ENCODE data around the gene NEMP2. TPM values are rescaled to one million over a fixed set of nuclear protein-coding genes. Genes with fewer than 3 reads are reported as not detected.
A peak's percentile ranks its signal among the peaks of the same experiment; 100 is the strongest.

The NEMP2 gene
- total RNA-seq, 1 experiment from 2014 or later: 16.9 TPM

DNA sequence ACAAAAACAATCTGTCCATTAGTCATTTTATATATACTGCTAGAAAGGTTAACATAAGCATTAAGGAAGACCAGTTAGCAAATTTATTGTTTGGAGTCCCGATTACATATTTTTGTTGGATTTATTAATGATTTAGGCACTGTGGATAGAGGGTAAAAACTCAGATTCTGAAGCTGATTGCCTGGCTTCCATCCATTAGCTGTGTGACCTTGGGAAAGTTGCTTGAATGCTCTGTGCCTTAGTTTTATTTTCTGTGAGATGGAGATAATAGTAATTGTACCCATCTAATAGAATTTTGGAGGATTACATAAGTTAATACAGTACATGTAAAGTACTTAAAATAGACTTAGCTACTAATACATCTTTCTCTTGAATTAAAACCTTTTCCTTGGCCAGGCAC, 36.3 kb upstream of the NEMP2 start:
- DNase-seq (ENCODE audit: low read depth in 1 of 2, low spot score in 2 of 2): no peak
- Histone ChIP-seq H3K36me3 (no peaks in the 10 kb centered on the region), H3K27ac (no peak overlapping the region), H3K4me3 (no peak overlapping the region), H3K9me3 (replicated peaks) (no peaks in the 10 kb centered on the region), H3K4me1 (replicated peaks) (peaks cover 12% of the 10 kb centered on the region), H3K27me3 (replicated peaks) (no peaks in the 10 kb centered on the region)

GRCh38 chr2:190569994-190570755, 35.7 kb upstream of the NEMP2 start:
- peaks cover 12% of the 10 kb centered on the region for H3K4me1 ChIP-seq (replicated peaks)
- no peak overlapping the region for H3K27ac ChIP-seq
- H3K4me3 ChIP-seq: no peak overlapping the region
- H3K27me3 ChIP-seq (replicated peaks): no peaks in the 10 kb centered on the region
- no peak for DNase-seq (ENCODE audit: low read depth in 1 of 2, low spot score in 2 of 2)
- no peaks in the 10 kb centered on the region for H3K36me3 ChIP-seq
- H3K9me3 ChIP-seq (replicated peaks): no peaks in the 10 kb centered on the region

DNA sequence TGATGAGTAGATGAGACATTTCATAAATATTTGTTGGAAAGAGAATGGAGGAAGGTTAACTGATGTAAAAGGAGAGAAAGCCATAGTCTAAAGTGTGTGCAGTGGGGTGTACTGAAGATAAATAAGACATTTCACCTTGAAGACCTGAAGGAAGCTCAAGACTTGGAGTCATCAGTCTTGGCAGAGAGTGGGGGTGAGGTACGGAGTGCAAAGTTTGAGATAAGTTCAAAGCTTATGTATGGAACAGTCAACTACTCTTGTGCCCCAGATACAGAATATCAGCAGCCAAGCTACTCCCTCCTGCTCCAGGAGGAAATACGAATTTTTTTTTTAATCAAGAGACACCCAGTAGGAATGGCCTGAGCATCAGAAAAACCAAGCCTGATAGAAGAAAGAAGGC, 30.3 kb upstream of the NEMP2 start:
- no peak for DNase-seq (ENCODE audit: low read depth in 1 of 2, low spot score in 2 of 2)
- Histone ChIP-seq H3K4me1 (replicated peaks) (no peaks in the 10 kb centered on the region), H3K27ac (no peak overlapping the region), H3K36me3 (no peaks in the 10 kb centered on the region), H3K27me3 (replicated peaks) (no peaks in the 10 kb centered on the region), H3K9me3 (replicated peaks) (no peaks in the 10 kb centered on the region), H3K4me3 (no peak overlapping the region)

- no peaks in the 10 kb centered on the region for H3K36me3 ChIP-seq
- no peaks in the 10 kb centered on the region for H3K9me3 ChIP-seq (replicated peaks)
- H3K27me3 ChIP-seq (replicated peaks): no peaks in the 10 kb centered on the region
- no peak overlapping the region for H3K4me3 ChIP-seq
- no peak for DNase-seq (ENCODE audit: low read depth in 1 of 2, low spot score in 2 of 2)
- H3K27ac ChIP-seq: no peak overlapping the region
- H3K4me1 ChIP-seq (replicated peaks): no peaks in the 10 kb centered on the region
These were observed 29.1 kb upstream of the NEMP2 start for GRCh38 chr2:190563646-190564045.

DNA sequence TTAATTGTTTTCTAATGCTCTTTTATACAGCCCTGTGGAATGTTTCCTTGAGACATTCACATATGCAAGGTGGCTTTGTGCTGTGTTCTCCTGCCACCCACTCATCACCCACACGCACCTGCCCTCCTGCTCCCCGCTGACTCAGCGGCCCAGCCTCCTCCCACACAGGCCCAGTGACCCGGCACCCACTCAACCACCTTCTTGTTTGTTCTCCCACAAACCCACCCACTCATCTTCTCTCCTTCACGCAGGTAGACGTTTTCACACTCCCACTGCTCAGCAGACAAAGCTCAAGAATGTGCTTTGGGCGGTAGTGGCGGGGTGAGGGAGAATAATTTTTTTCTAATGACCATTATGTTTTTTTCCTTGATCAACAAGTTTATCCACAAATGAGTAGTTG, 28.6 kb upstream of the NEMP2 start:
- no peak overlapping the region for H3K27ac ChIP-seq
- no peaks in the 10 kb centered on the region for H3K4me1 ChIP-seq (replicated peaks)
- no peaks in the 10 kb centered on the region for H3K9me3 ChIP-seq (replicated peaks)
- H3K36me3 ChIP-seq: no peaks in the 10 kb centered on the region
- no peaks in the 10 kb centered on the region for H3K27me3 ChIP-seq (replicated peaks)
- DNase-seq (ENCODE audit: low read depth in 1 of 2, low spot score in 2 of 2): no peak
- H3K4me3 ChIP-seq: no peak overlapping the region

- Histone ChIP-seq H3K9me3 (replicated peaks) (no peaks in the 10 kb centered on the region), H3K36me3 (no peaks in the 10 kb centered on the region), H3K27ac (no peak overlapping the region), H3K27me3 (replicated peaks) (no peaks in the 10 kb centered on the region), H3K4me1 (replicated peaks) (no peaks in the 10 kb centered on the region), H3K4me3 (no peak overlapping the region)
- no peak for DNase-seq (ENCODE audit: low read depth in 1 of 2, low spot score in 2 of 2)
These were observed 27.6 kb upstream of the NEMP2 start for GRCh38 chr2:190562121-190562520.

DNA sequence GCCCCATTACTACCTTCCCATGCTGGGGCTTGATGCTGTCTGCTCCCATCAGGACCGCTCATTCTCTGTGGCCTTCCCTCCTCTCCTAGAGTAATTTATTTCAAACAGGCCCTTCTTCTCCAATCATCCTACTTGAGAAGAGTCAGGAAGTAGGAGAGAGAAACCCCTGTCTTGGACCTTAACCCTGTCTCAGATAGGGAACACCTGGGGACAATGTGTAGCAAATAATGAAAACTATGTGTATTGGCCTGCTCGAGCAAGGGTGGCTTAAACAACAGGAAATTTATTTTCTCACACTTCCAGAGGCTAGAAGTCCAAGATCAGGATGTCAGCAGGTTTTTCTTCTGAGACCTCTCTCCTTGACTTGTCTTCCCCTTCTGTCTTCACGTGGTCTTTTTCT, 26.6 kb upstream of the NEMP2 start:
- no peak overlapping the region for H3K27ac ChIP-seq
- no peaks in the 10 kb centered on the region for H3K4me1 ChIP-seq (replicated peaks)
- no peak overlapping the region for H3K4me3 ChIP-seq
- no peaks in the 10 kb centered on the region for H3K36me3 ChIP-seq
- H3K27me3 ChIP-seq (replicated peaks): no peaks in the 10 kb centered on the region
- no peak for DNase-seq (ENCODE audit: low read depth in 1 of 2, low spot score in 2 of 2)
- no peaks in the 10 kb centered on the region for H3K9me3 ChIP-seq (replicated peaks)

DNA sequence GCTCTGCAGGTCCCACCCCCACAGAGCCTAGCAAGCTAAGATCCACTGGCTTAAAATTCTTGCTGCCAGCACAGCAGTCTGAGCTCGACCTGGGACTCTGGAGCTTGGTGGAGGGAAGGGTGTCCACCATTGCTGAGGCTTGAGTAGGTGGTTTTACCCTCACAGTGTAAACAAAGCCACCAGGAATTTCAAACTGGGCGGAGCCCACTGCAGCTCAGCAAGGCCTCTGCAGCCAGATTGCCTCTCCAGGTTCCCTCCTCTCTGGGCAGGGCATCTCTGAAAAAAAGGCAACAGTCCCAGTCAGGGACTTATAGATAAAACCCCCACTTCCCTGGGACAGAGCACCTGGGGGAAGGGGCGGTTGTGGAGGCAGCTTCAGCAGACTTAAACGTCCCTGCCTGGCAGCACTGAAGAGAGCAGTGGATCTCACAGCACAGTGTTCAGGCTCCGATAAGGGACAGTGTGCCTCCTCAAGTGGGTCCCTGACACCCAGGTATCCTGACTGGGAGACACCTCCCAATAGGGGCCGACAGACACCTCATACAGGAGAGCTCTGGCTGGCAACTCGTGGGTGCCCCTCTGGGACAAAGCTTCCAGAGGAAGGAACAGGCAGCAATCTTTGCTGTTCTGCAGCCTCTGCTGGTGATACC, 20.0 kb upstream of the NEMP2 start:
- no peak for DNase-seq (ENCODE audit: low read depth in 1 of 2, low spot score in 2 of 2)
- Histone ChIP-seq H3K9me3 (replicated peaks) (no peaks in the 10 kb centered on the region; the same call in 1 of the 2 replicates), H3K27ac (no peak overlapping the region), H3K27me3 (replicated peaks) (no peaks in the 10 kb centered on the region), H3K4me3 (no peak overlapping the region), H3K36me3 (no peaks in the 10 kb centered on the region), H3K4me1 (replicated peaks) (no peaks in the 10 kb centered on the region)

DNA sequence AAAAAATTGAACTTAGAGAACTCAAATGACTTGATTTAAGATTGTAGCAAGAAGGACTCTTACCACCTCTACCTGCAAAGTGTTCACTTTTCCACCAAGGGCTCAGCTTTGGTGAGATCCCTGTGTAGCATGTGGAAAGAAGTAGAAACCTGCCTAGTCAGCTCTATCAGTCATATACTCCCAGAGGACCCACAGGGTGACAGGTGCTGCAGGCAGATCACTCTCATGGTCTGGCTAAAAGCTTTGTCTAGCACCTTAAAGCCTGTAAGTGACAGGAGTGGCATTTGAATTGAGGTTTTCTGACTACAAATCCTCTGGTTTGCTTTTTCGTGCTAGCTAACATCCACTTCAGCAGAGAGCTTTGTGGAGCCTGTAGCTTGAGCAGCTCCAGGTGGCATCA, 18.7 kb upstream of the NEMP2 start:
- H3K27me3 ChIP-seq (replicated peaks): no peaks in the 10 kb centered on the region
- H3K9me3 ChIP-seq (replicated peaks): no peaks in the 10 kb centered on the region; the same call in 1 of the 2 replicates
- no peak for DNase-seq (ENCODE audit: low read depth in 1 of 2, low spot score in 2 of 2)
- no peak overlapping the region for H3K27ac ChIP-seq
- H3K36me3 ChIP-seq: no peaks in the 10 kb centered on the region
- H3K4me3 ChIP-seq: no peak overlapping the region
- H3K4me1 ChIP-seq (replicated peaks): no peaks in the 10 kb centered on the region

- DNase-seq (ENCODE audit: low read depth in 1 of 2, low spot score in 2 of 2): no peak
- no peaks in the 10 kb centered on the region for H3K27me3 ChIP-seq (replicated peaks)
- H3K36me3 ChIP-seq: no peaks in the 10 kb centered on the region
- no peaks in the 10 kb centered on the region; the same call in 1 of the 2 replicates for H3K9me3 ChIP-seq (replicated peaks)
- H3K4me3 ChIP-seq: no peak overlapping the region
- H3K27ac ChIP-seq: no peak overlapping the region
- H3K4me1 ChIP-seq (replicated peaks): no peaks in the 10 kb centered on the region
These were observed 17.4 kb upstream of the NEMP2 start for GRCh38 chr2:190551928-190552327.

GRCh38 chr2:190550137-190550536, 15.6 kb upstream of the NEMP2 start:
- Histone ChIP-seq H3K36me3 (no peaks in the 10 kb centered on the region), H3K27me3 (replicated peaks) (no peaks in the 10 kb centered on the region), H3K9me3 (replicated peaks) (no peaks in the 10 kb centered on the region; the same call in 1 of the 2 replicates), H3K4me3 (no peak overlapping the region), H3K27ac (no peak overlapping the region), H3K4me1 (replicated peaks) (0 out of 2 replicates have a peak, but pooled peaks cover under 1% of the 10 kb centered on the region)
- no peak for DNase-seq (ENCODE audit: low read depth in 1 of 2, low spot score in 2 of 2)

GRCh38 chr2:190547886-190548285, 13.4 kb upstream of the NEMP2 start:
- H3K9me3 ChIP-seq (replicated peaks): no peaks in the 10 kb centered on the region
- H3K27ac ChIP-seq: no peak overlapping the region
- no peak for DNase-seq (ENCODE audit: low read depth in 1 of 2, low spot score in 2 of 2)
- H3K36me3 ChIP-seq: no peaks in the 10 kb centered on the region
- 0 out of 2 replicates have a peak, but pooled peaks cover 3% of the 10 kb centered on the region for H3K4me1 ChIP-seq (replicated peaks)
- H3K4me3 ChIP-seq: no peak overlapping the region
- H3K27me3 ChIP-seq (replicated peaks): no peaks in the 10 kb centered on the region

DNA sequence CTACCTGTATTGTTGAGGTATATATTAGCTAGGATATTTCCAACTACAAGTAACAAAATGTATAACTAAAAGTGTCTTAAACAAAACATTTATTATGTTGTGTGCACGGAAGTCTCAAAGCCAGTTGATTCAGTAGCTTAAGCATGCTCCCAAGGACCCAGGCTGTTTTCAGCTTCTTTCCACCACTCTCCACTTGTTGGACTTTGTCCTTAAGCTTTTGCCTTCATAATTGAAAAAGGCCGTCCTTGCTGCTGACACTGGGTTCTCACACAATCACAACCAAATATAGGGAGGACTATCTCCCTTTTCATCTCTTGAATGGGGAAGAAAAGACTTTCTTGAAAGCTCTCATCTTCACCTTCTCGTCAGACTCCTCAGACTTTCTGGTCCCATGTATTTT, 12.2 kb upstream of the NEMP2 start:
- Histone ChIP-seq H3K4me3 (no peak overlapping the region), H3K4me1 (replicated peaks) (0 out of 2 replicates have a peak, but pooled peaks cover 3% of the 10 kb centered on the region), H3K36me3 (no peaks in the 10 kb centered on the region), H3K9me3 (replicated peaks) (no peaks in the 10 kb centered on the region), H3K27me3 (replicated peaks) (no peaks in the 10 kb centered on the region), H3K27ac (no peak overlapping the region)
- no peak for DNase-seq (ENCODE audit: low read depth in 1 of 2, low spot score in 2 of 2)

DNA sequence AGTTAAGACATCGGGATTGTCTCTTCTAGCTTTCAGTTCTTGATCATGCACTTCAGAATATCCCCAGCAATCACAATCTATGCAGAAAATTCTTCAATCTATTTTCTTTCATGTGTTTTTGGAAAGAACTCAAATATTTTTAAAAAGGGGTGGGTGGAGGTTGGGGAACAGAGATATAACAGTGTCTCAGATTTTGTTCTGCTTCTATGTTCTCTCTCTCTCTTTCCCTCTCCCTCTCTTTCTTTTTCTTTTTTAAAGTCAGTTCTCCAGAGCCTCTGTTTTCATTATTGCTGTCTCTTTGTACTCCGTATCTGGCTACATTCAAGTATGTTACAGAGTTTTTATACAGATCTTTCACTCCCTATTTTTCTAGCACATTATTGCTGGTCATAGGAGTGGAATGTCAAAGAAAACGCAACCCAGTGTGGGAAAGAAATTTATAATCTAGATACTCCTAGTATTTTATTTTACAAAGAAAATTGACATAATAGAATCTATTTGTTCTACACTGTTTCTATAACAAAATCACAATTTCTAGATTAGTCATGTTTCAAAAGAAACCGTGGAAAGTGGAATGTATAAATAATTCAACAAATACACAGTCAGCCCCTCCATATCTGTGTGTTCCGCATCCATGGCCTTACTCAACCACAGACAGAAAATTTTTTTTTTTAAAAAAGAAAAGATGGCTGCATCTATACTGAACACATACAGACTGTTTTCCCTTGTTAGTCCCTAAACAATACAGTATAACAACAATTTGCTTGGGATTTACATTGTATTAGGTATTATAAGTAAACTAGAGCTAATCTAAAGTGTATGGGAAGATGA, 11.2 kb upstream of the NEMP2 start:
- H3K4me3 ChIP-seq: peak overlapping the region; percentile 15
- peak in 1 of 2 experiments; percentile 65 for DNase-seq (ENCODE audit: low read depth in 1 of 2, low spot score in 2 of 2)
- no peaks in the 10 kb centered on the region for H3K27me3 ChIP-seq (replicated peaks)
- H3K36me3 ChIP-seq: no peaks in the 10 kb centered on the region
- 0 out of 2 replicates have a peak, but pooled peaks cover 3% of the 10 kb centered on the region for H3K4me1 ChIP-seq (replicated peaks)
- H3K27ac ChIP-seq: peak overlapping the region; percentile 79
- no peaks in the 10 kb centered on the region for H3K9me3 ChIP-seq (replicated peaks)

All from SJSA1 (cell line).